Measurements from ENCODE around the gene RSPH6A. TPM values are rescaled to one million over a fixed set of nuclear protein-coding genes. Genes with fewer than 3 reads are reported as not detected.
"Not testable (repeated sequence)": the region's sequence is repeated elsewhere in the genome, so short reads cannot be mapped to it uniquely, and the experiment has no call there.

Gene RSPH6A
- polyA plus RNA-seq, 4 donors, result not detected

GRCh38 chr19:45767881-45768654 lies 47.0 kb downstream of the RSPH6A start:
- DNase-seq (ENCODE audit: low read depth in 4 of 4, low spot score in 2 of 4), result peak in 1 of 4 donors; percentile 42

DNA sequence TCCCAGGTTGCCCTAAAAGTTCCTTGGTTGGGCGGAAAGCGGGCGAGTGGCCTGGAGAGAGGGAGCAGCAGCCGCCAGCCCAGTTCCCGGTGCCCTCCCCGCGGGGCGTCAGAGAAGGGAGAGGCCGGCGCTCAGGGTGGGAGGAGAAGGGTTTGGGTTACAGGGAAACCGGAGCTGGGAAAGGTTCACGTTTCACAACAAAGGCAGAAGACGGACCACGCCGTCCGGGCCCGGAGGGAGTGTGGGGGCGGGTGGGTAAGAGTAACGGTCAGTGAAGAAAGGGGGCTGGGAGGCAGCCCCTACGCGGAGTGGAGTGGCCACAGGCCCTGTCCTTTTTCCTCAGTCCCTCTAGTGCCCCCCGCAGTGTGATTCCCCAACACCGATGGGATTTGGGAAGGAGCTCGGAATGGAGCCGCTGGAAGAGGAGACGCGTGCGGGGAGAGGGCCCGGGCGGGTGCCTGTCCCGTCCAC lies 47.7 kb downstream of the RSPH6A start:
- DNase-seq (ENCODE audit: low read depth in 4 of 4, low spot score in 2 of 4), result peak in 2 of 4 donors; percentile 86 to 87

GRCh38 chr19:45766869-45767346 lies 48.2 kb downstream of the RSPH6A start:
- no peak for DNase-seq (ENCODE audit: low read depth in 4 of 4, low spot score in 2 of 4)

DNA sequence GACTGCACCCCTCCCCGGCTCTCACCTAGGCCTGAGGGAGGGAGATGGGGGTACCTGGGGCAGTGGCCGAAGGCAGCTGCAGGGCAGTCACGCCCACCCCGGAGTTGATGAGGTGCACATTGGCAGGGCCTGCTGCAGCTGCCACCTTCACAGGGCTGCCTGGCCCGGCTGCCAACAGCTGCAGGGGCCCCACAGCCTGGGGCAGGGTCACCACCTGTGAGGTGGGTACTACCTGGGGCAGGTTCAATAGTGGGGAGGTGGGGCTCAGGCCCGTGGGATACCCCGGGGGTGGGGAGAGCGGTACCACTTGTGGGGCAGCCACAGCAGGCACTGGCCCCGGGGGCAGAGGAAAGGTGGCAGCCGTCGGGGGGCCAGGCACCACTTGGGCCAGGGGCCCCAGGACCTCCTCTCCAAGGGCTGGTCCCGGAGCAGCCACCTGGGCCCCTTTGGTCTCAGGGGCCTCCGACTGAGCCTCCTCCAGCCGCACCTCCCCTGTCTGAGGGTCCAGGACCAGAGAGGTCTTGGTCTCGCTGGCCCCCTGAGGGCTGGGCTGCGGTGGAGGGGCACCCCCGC lies 48.7 kb downstream of the RSPH6A start:
- DNase-seq (ENCODE audit: low read depth in 4 of 4, low spot score in 2 of 4), result no peak

- DNase-seq (ENCODE audit: low read depth in 4 of 4, low spot score in 2 of 4), result no peak
Observed at GRCh38 chr19:45765702-45766295, 49.3 kb downstream of the RSPH6A start.

GRCh38 chr19:45764945-45765701 lies 50.0 kb downstream of the RSPH6A start:
- DNase-seq (ENCODE audit: low read depth in 4 of 4, low spot score in 2 of 4), result no peak

GRCh38 chr19:45764475-45764874 lies 50.6 kb downstream of the RSPH6A start:
- DNase-seq (ENCODE audit: low read depth in 4 of 4, low spot score in 2 of 4), result no peak

- DNase-seq (ENCODE audit: low read depth in 4 of 4, low spot score in 2 of 4), result no peak
Observed at GRCh38 chr19:45763691-45764294, 51.3 kb downstream of the RSPH6A start.

GRCh38 chr19:45762870-45763631 lies 52.1 kb downstream of the RSPH6A start:
- no peak for DNase-seq (ENCODE audit: low read depth in 4 of 4, low spot score in 2 of 4)

GRCh38 chr19:45761714-45762113 lies 53.4 kb downstream of the RSPH6A start:
- DNase-seq (ENCODE audit: low read depth in 4 of 4, low spot score in 2 of 4), result no peak

DNA sequence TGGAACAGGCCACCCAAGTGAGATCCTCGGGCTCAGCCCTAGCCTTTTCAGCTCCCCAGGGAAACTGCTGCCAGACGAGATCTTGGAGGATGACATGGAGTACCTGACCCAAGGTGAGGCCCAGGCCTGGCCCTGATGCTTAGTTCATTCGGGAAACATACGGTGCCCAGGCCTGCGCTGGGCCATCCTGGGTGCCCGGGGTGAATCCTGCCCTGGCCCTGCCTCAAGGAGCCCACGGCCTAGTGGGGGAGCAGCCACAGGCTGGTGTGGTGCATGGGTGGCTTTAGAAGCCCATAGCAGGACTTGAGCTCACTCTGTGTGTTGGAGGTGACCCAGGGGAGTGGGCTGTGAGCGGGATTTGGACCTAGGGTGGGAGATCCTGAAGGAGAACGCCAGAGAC lies 56.2 kb downstream of the RSPH6A start:
- DNase-seq (ENCODE audit: low read depth in 4 of 4, low spot score in 2 of 4), result no peak

DNA sequence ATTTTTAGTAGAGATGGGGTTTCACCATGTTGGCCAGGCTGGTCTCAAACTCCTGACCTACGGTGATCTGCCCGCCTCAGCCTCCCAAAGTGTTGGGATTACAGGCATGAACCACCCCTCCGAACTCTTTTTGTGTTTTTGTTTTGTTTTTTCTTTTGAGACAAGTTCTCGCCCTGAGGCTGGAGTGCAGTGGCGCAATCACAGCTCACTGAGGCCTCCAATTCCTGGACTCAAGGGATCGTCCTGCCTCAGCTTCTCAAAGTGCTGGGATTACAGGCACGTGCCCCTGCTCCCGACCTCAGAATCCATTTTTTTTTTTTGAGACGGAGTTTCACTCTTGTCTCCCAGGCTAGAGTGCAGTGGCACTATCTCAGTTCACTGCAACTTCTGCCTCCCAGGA lies 57.4 kb downstream of the RSPH6A start:
- no peak for DNase-seq (ENCODE audit: low read depth in 4 of 4, low spot score in 2 of 4)

GRCh38 chr19:45754323-45754722 lies 60.8 kb downstream of the RSPH6A start:
- DNase-seq (ENCODE audit: low read depth in 4 of 4, low spot score in 2 of 4), result no peak

DNA sequence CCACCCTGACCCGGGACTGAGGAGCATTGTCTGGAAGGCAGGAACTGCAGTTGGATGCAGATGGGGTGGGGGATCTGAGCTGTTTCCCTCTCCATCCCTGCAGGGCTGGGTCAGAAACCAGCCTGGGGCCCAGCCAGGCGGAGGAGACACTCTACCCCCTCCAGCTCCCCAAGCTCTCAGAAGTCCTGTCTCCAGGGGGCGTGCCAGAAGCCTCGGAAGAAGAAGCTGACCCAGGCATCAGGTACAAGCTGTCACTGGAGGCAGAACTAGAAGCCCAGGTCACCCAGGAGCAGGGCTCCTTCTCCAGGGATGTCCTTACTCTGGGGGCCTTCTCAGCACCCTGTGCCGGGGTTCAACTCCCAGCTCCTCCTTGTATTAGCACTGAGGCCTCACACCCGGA lies 61.6 kb downstream of the RSPH6A start:
- no peak for DNase-seq (ENCODE audit: low read depth in 4 of 4, low spot score in 2 of 4)

DNA sequence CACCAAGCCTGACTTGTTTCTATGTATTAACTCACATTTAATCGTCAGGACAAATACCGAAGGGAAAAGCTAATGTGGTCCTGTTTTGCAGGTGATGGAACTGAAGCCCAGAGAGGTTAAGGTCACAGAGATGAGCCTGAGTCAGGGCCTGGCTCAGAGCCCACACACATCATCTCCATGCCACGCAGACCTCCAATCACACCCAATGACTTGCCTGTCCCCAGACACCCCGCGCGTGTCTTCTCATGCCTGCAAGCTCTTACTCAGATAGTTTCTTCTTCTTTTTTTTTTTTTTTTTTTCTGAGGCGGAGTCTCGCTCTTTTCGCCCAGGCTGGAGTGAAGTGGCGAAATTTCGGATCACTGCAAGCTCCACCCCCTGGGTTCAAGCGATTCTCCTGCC lies 62.5 kb downstream of the RSPH6A start:
- DNase-seq (ENCODE audit: low read depth in 4 of 4, low spot score in 2 of 4), result no peak

- not testable (repeated sequence) for DNase-seq (ENCODE audit: low read depth in 4 of 4, low spot score in 2 of 4)
Observed at GRCh38 chr19:45751483-45751882, 63.6 kb downstream of the RSPH6A start.

- no peak for DNase-seq (ENCODE audit: low read depth in 4 of 4, low spot score in 2 of 4)
Observed at GRCh38 chr19:45747513-45747912, 67.6 kb downstream of the RSPH6A start.

DNA sequence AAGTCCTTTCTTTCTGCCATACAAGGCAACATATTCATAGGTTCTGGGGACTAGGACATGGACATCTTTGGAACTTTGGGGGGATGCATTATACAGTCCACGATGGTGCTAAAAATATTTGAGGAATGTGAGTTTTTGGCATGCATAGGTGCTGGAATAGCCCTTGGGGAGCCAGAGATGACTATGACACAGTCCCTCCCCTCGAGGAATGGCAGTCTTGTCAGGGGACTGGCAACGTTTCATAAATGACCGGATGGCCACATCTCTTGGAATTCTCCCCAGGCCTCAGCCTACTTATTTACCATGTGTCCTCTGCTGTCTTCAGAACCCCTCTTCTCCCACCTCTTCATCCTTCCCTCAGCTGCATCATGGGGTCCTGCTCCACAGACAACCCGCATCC lies 68.2 kb downstream of the RSPH6A start:
- no peak for DNase-seq (ENCODE audit: low read depth in 4 of 4, low spot score in 2 of 4)

Data from left renal cortex interstitium (tissue), 4 donors.